ENCODE data around the gene RARB. TPM values are rescaled to one million over a fixed set of nuclear protein-coding genes. Genes with fewer than 3 reads are reported as not detected.

RARB gene
- total and polyA plus RNA-seq, 2 of the 13 experiments (the other 11 are each of a cell fraction or from before 2014, with no cell fraction given) = 0.16 TPM; not detected in 1

DNA sequence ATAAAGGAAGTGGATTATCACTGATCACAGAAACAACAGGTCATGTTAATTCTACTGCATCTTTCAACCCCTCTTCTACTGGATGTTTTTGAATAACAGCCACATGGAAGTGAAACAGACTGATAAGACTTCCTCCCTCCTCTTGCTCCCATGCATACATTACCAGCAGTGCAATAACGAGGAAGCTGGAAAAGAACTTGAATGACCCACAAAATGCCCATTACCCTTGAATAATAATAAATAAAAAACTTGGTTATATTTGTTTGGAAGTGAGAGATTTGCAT, 51.6 kb downstream of the RARB start:
- CTCF ChIA-PET (ENCODE audit: low intra/inter-chr PET ratio, low total read pairs) = no interaction called here
- in situ Hi-C loops (cut with HindIII; ENCODE audit: extremely low pct_ligation_motif_present, low pct_unique_long_range_greater_than_20kb) (no loop called here), intact Hi-C loops (cut with micrococcal nuclease; ENCODE audit: unreplicated experiment) (no loop called here)
- Histone ChIP-seq H3K9me3 (ENCODE audit: low read length) (no peaks in the 10 kb centered on the region), H3K79me2 (ENCODE audit: insufficient read depth, low read length) (no peaks in the 10 kb centered on the region), H3K4me2 (ENCODE audit: low read depth, low read length) (no peak overlapping the region), H3K27me3 (ENCODE audit: control insufficient read depth in 1 of 2, insufficient read depth in 2 of 2, low read length in 2 of 2) (no peaks in the 10 kb centered on the region), H3K27ac (ENCODE audit: extremely low read length, insufficient read depth, low read length) (no peak overlapping the region), H3K4me1 (ENCODE audit: insufficient read depth, low read length) (no peaks in the 10 kb centered on the region), H3K36me3 (replicated peaks in 1 of 2; ENCODE audit: control insufficient read depth in 1 of 2, insufficient read depth in 2 of 2, low read length in 2 of 2) (no peaks in the 10 kb centered on the region), H3K4me3 (replicated peaks in 1 of 3; ENCODE audit: insufficient read depth in 1 of 3, low read depth in 2 of 3, low read length in 3 of 3) (no peak overlapping the region), H2AFZ (ENCODE audit: low read length) (no peak overlapping the region), H4K20me1 (ENCODE audit: insufficient read depth, low read length) (no peaks in the 10 kb centered on the region), H3K9ac (ENCODE audit: insufficient read depth, low read depth, low read length) (no peak overlapping the region)
- 6% methylated on average over 1 of the region's 1 CpG for WGBS (ENCODE audit: low lambda C conversion rate)
- BruUV-seq (replicated peaks) = no TSS peak
- no peak for FAIRE-seq
- POLR2A ChIA-PET = no interaction called here
- no peak for DNase-seq (ENCODE audit: low spot score)
- no peak for ATAC-seq
- TF ChIP-seq AFF4 (CRISPR knock-in tag; IDR thresholded peaks at IDR 0.05) (no peak), ZNF333 (CRISPR knock-in tag; IDR thresholded peaks at IDR 0.05; ENCODE audit: borderline replicate concordance) (no peak), ATF1 (CRISPR knock-in tag; IDR thresholded peaks at IDR 0.05) (no peak), IKZF4 (CRISPR knock-in tag; IDR thresholded peaks at IDR 0.05; ENCODE audit: borderline replicate concordance, low read depth, not compliant biosample characterization) (no peak), ZNF142 (CRISPR knock-in tag; IDR thresholded peaks at IDR 0.05) (no peak), MYC (CRISPR knock-in tag; IDR thresholded peaks at IDR 0.05; ENCODE audit: borderline replicate concordance) (no peak), ZNF225 (CRISPR knock-in tag; IDR thresholded peaks at IDR 0.05) (no peak), ZNF616 (CRISPR knock-in tag; IDR thresholded peaks at IDR 0.05; ENCODE audit: low read depth) (no peak), RBM39 (IDR thresholded peaks at IDR 0.05; ENCODE audit: low read depth, low read length, poor library complexity, severe bottlenecking) (no peak), ZNF230 (CRISPR knock-in tag; IDR thresholded peaks at IDR 0.05) (no peak), AHR (CRISPR knock-in tag; IDR thresholded peaks at IDR 0.05) (no peak), NR2F6 (IDR thresholded peaks at IDR 0.05) (no peak), NR2F6 (CRISPR knock-in tag; IDR thresholded peaks at IDR 0.05) (no peak), ZNF512B (CRISPR knock-in tag; IDR thresholded peaks at IDR 0.05; ENCODE audit: borderline replicate concordance) (no peak)

Measured in HepG2 (cell line).